ENCODE results near the gene CDK5RAP2.

GRCh38 chr9:120544441-120544840, 35.5 kb downstream of the CDK5RAP2 start:
- TF ChIP-seq GATA2 (IDR thresholded peaks at IDR 0.05; ENCODE audit: low read depth, low read length) (no peak), GATA3 (IDR thresholded peaks at IDR 0.05; ENCODE audit: low read depth, low read length) (no peak)

All from SH-SY5Y (cell line).